Kidney (tissue), 14 donors: ENCODE data around the gene AJUBA. TPM values are rescaled to one million over a fixed set of nuclear protein-coding genes. Genes with fewer than 3 reads are reported as not detected.

ENCODE experiments used
- DNase-seq, 5 donors: peaks; one replicate each; pipeline ENCODE4 v3.0.0-alpha.2; 2013 to 2020
- FAIRE-seq: peaks from 2 replicates; lab custom pipeline; 2012; peaks lifted over from hg19 to GRCh38; lab: Jason Lieb, UNC
- H3K27ac ChIP-seq, 2 donors: one replicate each; pipeline ENCODE4 v1.7.0; 2013; ENCODE audit warnings: low read depth in 2 of 2, low read length in 2 of 2, inconsistent platforms in 1 of 2
- H3K27me3 ChIP-seq: one replicate; pipeline ENCODE4 v1.7.1; 2013; ENCODE audit warnings: low read length, inconsistent platforms; ENCODE audit not compliant: control insufficient read depth, insufficient read depth
- H3K36me3 ChIP-seq, 3 donors: one replicate each; pipeline versions ENCODE4 v1.7.0 to v1.7.1; 2013; ENCODE audit warnings: low read length in 3 of 3, control low read depth in 1 of 3, inconsistent platforms in 1 of 3; ENCODE audit not compliant: insufficient read depth in 3 of 3, control insufficient read depth in 2 of 3
- H3K4me1 ChIP-seq, 3 donors: one replicate each; pipeline versions ENCODE4 v1.7.0 to v1.7.1; 2013; ENCODE audit warnings: low read length in 3 of 3, inconsistent platforms in 1 of 3, low read depth in 1 of 3; ENCODE audit not compliant: control insufficient read depth in 2 of 3, insufficient read depth in 2 of 3
- H3K4me3 ChIP-seq, 3 donors: one replicate each; pipeline versions ENCODE4 v1.7.0 to v1.8.1; 2013; ENCODE audit warnings: low read length in 3 of 3, control low read depth in 1 of 3, inconsistent platforms in 1 of 3
- H3K9ac ChIP-seq, 3 donors: one replicate each; pipeline versions ENCODE4 v1.7.0 to v1.7.1; 2013; ENCODE audit warnings: low read length in 3 of 3, control low read depth in 1 of 3, inconsistent platforms in 1 of 3
- H3K9me3 ChIP-seq, 3 donors: one replicate each; pipeline versions ENCODE4 v1.7.0 to v1.7.1; 2013; ENCODE audit warnings: low read length in 3 of 3, control low read depth in 1 of 3, inconsistent platforms in 1 of 3; ENCODE audit not compliant: control insufficient read depth in 2 of 3, insufficient read depth in 1 of 3
- intact Hi-C: fragments of 100-400 bp; cut with DNase I; formaldehyde crosslinking; loops from one replicate; pipeline ENCODE4 v1.11.1; 2022
- polyA plus RNA-seq: library from polyadenylated mRNA; stranded (reverse); fragments of 350-450 nt; fragmentation: Illumina TruSeq; extraction: RNeasy Lipid Tissue Mini Kit (QIAGEN cat#74804); gene quantifications from one replicate; pipeline ENCODE4 v1.2.3, GENCODE V29; 2014; ENCODE audit warnings: low read depth, low replicate concordance; ENCODE audit not compliant: insufficient read depth
- total RNA-seq: library from RNA; stranded (reverse); fragmentation: NEBNext Ultra II Directional; extraction: Animal tissue kit (Norgen Biotek cat#: 25700); gene quantifications from one replicate; pipeline ENCODE4 v1.2.1, GENCODE V29; 2021
- TF ChIP-seq, protein P1 (sequence below): IDR thresholded peaks from 3 replicates; pipeline ENCODE4 v1.5.1; 2012; ENCODE audit warnings: mild to moderate bottlenecking, moderate library complexity, borderline replicate concordance; ENCODE audit not compliant: insufficient read depth; ENCODE audit errors: extremely low read depth
- donor health status: control.
- donor health status: control.
- donor health status: control.
- donor health status: control.
- donor health status: control.
- donor health status: DM: yes; HTN: yes; CAD: no.
- donor health status: Normal renal cell carcinoma (clear cell type).

The AJUBA gene
- total and polyA plus RNA-seq, 2 donors from 2014 or later: 14.6 to 28.5 TPM

DNA sequence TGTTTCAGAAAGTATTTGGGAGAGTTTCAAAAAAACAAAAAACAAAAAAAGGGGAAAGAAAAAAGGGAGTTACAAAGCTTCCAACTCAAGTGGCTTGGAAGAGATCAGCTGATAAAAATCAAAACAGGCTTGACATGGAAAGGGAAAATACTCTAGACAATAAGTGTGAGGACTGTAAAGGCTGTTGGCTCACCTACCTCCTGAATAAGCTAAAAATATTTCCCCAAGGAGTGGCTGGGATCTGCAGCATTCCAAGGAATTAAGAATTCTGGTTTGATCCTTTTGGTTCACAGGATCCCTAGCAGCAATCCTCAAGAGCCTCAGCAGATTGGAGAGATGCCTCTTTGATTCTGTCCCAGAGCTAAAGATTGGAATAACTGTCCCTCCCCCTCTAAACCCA is 11.2 kb upstream of the AJUBA start:
- H3K9ac ChIP-seq: no peak overlapping the region
- no peaks in the 10 kb centered on the region for H3K9me3 ChIP-seq
- TF ChIP-seq, protein P1, sequence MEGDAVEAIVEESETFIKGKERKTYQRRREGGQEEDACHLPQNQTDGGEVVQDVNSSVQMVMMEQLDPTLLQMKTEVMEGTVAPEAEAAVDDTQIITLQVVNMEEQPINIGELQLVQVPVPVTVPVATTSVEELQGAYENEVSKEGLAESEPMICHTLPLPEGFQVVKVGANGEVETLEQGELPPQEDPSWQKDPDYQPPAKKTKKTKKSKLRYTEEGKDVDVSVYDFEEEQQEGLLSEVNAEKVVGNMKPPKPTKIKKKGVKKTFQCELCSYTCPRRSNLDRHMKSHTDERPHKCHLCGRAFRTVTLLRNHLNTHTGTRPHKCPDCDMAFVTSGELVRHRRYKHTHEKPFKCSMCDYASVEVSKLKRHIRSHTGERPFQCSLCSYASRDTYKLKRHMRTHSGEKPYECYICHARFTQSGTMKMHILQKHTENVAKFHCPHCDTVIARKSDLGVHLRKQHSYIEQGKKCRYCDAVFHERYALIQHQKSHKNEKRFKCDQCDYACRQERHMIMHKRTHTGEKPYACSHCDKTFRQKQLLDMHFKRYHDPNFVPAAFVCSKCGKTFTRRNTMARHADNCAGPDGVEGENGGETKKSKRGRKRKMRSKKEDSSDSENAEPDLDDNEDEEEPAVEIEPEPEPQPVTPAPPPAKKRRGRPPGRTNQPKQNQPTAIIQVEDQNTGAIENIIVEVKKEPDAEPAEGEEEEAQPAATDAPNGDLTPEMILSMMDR: no peak
- peaks cover 0 to 6% (median 4%) of the 10 kb centered on the region in 3 donors for H3K4me1 ChIP-seq
- H3K27me3 ChIP-seq: no peaks in the 10 kb centered on the region
- intact Hi-C loops: no loop called here
- FAIRE-seq (no peak), DNase-seq (no peak)
- no peaks in the 10 kb centered on the region for H3K36me3 ChIP-seq
- no peak overlapping the region for H3K27ac ChIP-seq
- H3K4me3 ChIP-seq: no peak overlapping the region

DNA sequence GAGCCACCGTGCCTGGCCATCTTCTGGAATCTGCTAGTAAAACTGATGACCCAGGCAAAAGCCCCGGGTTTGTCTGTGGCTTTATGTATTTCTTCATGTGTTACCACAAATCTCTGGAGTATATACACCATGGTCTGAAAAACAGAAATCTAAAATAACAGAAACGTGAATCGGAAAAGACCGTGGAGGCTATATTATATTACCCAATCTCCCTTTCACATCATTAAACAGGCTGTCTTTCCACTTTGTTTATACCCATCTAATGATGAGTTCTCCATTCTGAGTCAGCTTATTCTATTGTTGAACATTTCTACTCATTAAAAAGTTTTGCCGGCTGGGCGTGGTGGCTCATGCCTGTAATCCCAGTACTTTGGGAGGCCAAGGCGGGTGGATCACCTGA is 9.5 kb upstream of the AJUBA start:
- DNase-seq (peak in 1 of 5 donors; percentile 7), FAIRE-seq (no peak)
- intact Hi-C loops: no loop called here
- no peak overlapping the region for H3K9ac ChIP-seq
- H3K27ac ChIP-seq: no peak overlapping the region
- H3K4me1 ChIP-seq: peaks cover 0 to 6% (median 4%) of the 10 kb centered on the region in 3 donors
- no peaks in the 10 kb centered on the region for H3K27me3 ChIP-seq
- H3K4me3 ChIP-seq: no peak overlapping the region
- TF ChIP-seq, protein P1: no peak
- H3K36me3 ChIP-seq: peaks cover 0 to 4% (median 0%) of the 10 kb centered on the region in 3 donors
- H3K9me3 ChIP-seq: no peaks in the 10 kb centered on the region

DNA sequence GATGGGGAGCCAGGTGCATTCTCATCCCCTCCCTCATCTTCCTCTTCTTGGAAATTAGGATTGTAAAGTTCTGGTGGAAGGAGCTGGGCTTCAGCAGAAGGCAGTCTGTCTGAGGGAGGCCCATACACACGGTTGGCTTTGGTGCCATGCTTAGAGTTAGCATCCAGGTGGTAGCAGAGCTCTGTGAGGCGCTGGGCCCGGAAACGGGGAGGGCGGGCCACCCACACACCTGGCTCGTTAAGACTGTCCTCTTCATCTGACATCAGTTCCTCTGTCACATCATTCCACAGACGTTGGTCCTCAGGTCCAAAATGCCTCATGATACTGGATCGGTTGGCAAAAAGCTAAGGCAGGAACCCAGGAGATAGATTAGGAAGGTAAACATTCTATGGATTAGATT is 4.9 kb upstream of the AJUBA start:
- Histone ChIP-seq H3K4me1 (peaks cover 0 to 4% (median 0%) of the 10 kb centered on the region in 3 donors), H3K9ac (no peak overlapping the region), H3K9me3 (no peaks in the 10 kb centered on the region), H3K36me3 (peaks cover 0 to 4% (median 0%) of the 10 kb centered on the region in 3 donors), H3K4me3 (no peak overlapping the region), H3K27me3 (no peaks in the 10 kb centered on the region), H3K27ac (no peak overlapping the region)
- intact Hi-C loops: loop anchor here (5.0 kb wide), 1 partner anchor 70 kb away; the partner anchor contains the start of gene CDH24
- FAIRE-seq (no peak), DNase-seq (no peak)
- TF ChIP-seq, protein P1: no peak

DNA sequence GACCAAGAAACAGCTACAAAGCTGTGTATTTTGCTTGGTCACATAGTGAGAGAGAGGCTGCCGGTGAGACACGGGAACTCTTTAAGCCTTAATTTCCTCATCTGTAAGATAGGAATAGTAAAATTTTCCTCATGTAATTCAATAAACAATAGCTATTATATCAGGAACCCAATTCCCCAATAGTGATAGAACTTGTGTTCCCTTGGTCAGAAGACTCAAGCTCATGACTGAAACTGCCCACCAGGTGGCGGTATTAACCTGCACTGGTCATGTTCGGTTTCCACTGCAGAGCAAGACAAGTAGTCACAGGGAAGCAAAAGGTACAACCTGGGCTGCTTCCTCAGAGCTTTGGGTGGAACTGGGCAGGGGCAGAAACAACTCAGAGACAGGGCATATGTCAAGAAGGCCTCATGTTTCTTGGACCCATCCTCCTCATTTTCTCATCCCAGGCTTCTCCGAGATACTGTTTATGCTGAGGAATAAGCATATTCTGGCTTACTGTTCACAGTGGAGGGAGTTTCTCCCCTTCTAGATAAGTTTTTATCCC is 4.2 kb upstream of the AJUBA start:
- DNase-seq: peak; percentile 90 to 95 (median 92)
- H3K27me3 ChIP-seq: no peaks in the 10 kb centered on the region
- peaks cover 0 to 4% (median 0%) of the 10 kb centered on the region in 3 donors for H3K4me1 ChIP-seq
- TF ChIP-seq, protein P1: peak; percentile 98
- no peak overlapping the region for H3K4me3 ChIP-seq
- H3K36me3 ChIP-seq: peaks cover 0 to 4% (median 0%) of the 10 kb centered on the region in 3 donors
- H3K9me3 ChIP-seq: no peaks in the 10 kb centered on the region
- intact Hi-C loops: loop anchor here (5.0 kb wide), 1 partner anchor 71 kb away; the partner anchor contains the start of gene CDH24
- H3K27ac ChIP-seq: no peak overlapping the region
- no peak for FAIRE-seq
- peak overlapping the region in 1 of 3 donors; percentile 17 for H3K9ac ChIP-seq
